Right atrium auricular region (tissue), 2 donors: Measurements from ENCODE around the gene HBS1L. TPM values are rescaled to one million over a fixed set of nuclear protein-coding genes. Genes with fewer than 3 reads are reported as not detected.

ENCODE experiments used
- DNase-seq: peaks from one replicate; pipeline ENCODE4 v3.0.0-alpha.2; 2019; ENCODE audit warnings: low spot score
- H3K27ac ChIP-seq, 2 donors: fragments of 200-600 bp; sonication (generic); 1 replicate in 1 of 2; 2 replicates in 1 of 2; pipeline ENCODE4 v1.5.1; 2016 to 2019
- H3K27me3 ChIP-seq, 2 donors: fragments of 200-600 bp; sonication (generic); one replicate each; pipeline versions ENCODE4 v1.5.1 to v1.6.0; 2017 to 2019
- H3K36me3 ChIP-seq: fragments of 200-600 bp; sonication (generic); one replicate; pipeline ENCODE4 v1.5.1; 2016
- H3K4me1 ChIP-seq, 2 donors: fragments of 200-600 bp; sonication (generic); one replicate each; pipeline versions ENCODE4 v1.5.1 to v1.6.0; 2017 to 2019
- H3K4me3 ChIP-seq, 2 donors: fragments of 200-600 bp; sonication (generic); 1 replicate in 1 of 2; 2 replicates in 1 of 2; pipeline ENCODE4 v1.5.1; 2017 to 2019; ENCODE audit warnings: mild to moderate bottlenecking in 1 of 2, moderate library complexity in 1 of 2
- H3K9me3 ChIP-seq, 2 donors: fragments of 200-600 bp; sonication (generic); one replicate each; pipeline ENCODE4 v1.5.1; 2019
- CTCF ChIP-seq, 2 donors: fragments of 200-600 bp; sonication (generic); IDR thresholded peaks; one replicate each; pipeline ENCODE4 v1.5.1; 2019; ENCODE audit warnings: antibody characterized with exemption in 2 of 2
- total RNA-seq, 2 donors: library from RNA; depleted of rRNA; stranded (reverse); fragments of >200 nt; gene quantifications; one replicate each; pipeline ENCODE4 v1.1.0, GENCODE V29; 2016

The HBS1L gene
- total RNA-seq, 2 donors from 2014 or later, result 42.9 to 60.4 TPM

GRCh38 chr6:135085700-135086413, 31.2 kb upstream of the HBS1L start:
- H3K4me3 ChIP-seq, result no peak overlapping the region

GRCh38 chr6:135084916-135085269, 30.3 kb upstream of the HBS1L start:
- H3K4me3 ChIP-seq, result no peak overlapping the region
- H3K27me3 ChIP-seq, result no peaks in the 10 kb centered on the region
- H3K4me1 ChIP-seq, result no peaks in the 10 kb centered on the region
- H3K9me3 ChIP-seq, result peaks cover 0 to 14% of the 10 kb centered on the region in 2 donors
- H3K36me3 ChIP-seq, result no peaks in the 10 kb centered on the region
- H3K27ac ChIP-seq, result no peak overlapping the region
- no peak for DNase-seq
- TF ChIP-seq CTCF (IDR thresholded peaks at IDR 0.05), result no peak

More at GRCh38 chr6:135085700-135086413, 31.2 kb upstream of the HBS1L start:
- H3K9me3 ChIP-seq, result peaks cover 0 to 14% of the 10 kb centered on the region in 2 donors
- no peak for TF ChIP-seq CTCF (IDR thresholded peaks at IDR 0.05)
- H3K27ac ChIP-seq, result no peak overlapping the region
- DNase-seq, result no peak
- H3K36me3 ChIP-seq, result no peaks in the 10 kb centered on the region
- H3K4me1 ChIP-seq, result no peaks in the 10 kb centered on the region
- no peaks in the 10 kb centered on the region for H3K27me3 ChIP-seq

- peaks cover 0 to 14% of the 10 kb centered on the region in 2 donors for H3K9me3 ChIP-seq
- no peak overlapping the region for H3K4me3 ChIP-seq
- DNase-seq, result no peak
- H3K4me1 ChIP-seq, result no peaks in the 10 kb centered on the region
- H3K27me3 ChIP-seq, result no peaks in the 10 kb centered on the region
- no peak for TF ChIP-seq CTCF (IDR thresholded peaks at IDR 0.05)
- H3K36me3 ChIP-seq, result no peaks in the 10 kb centered on the region
- H3K27ac ChIP-seq, result no peak overlapping the region
Measured at GRCh38 chr6:135084001-135084915, 29.6 kb upstream of the HBS1L start.

- Histone ChIP-seq H3K36me3 (no peaks in the 10 kb centered on the region), H3K27ac (no peak overlapping the region), H3K9me3 (peaks cover 0 to 14% of the 10 kb centered on the region in 2 donors), H3K4me1 (no peaks in the 10 kb centered on the region), H3K4me3 (no peak overlapping the region), H3K27me3 (no peaks in the 10 kb centered on the region)
- DNase-seq, result no peak
- TF ChIP-seq CTCF (IDR thresholded peaks at IDR 0.05), result no peak
Measured at GRCh38 chr6:135081966-135082365, 27.3 kb upstream of the HBS1L start.

GRCh38 chr6:135075018-135075417, 20.4 kb upstream of the HBS1L start:
- no peak overlapping the region for H3K4me3 ChIP-seq
- H3K9me3 ChIP-seq, result no peaks in the 10 kb centered on the region
- no peak for TF ChIP-seq CTCF (IDR thresholded peaks at IDR 0.05)
- no peaks in the 10 kb centered on the region for H3K36me3 ChIP-seq
- no peak overlapping the region for H3K27ac ChIP-seq
- no peak for DNase-seq
- H3K27me3 ChIP-seq, result no peaks in the 10 kb centered on the region
- H3K4me1 ChIP-seq, result no peaks in the 10 kb centered on the region
